Mesenchymal stem cell (in vitro differentiated cells and primary cell): ENCODE data around the gene ALG2.

Experiments used
- DNase-seq: peaks from one replicate; pipeline ENCODE4 v3.0.0-alpha.2; 2013
- H2AFZ ChIP-seq: one replicate; pipeline ENCODE4 v1.6.1; 2013; ENCODE audit warnings: low read depth, mild to moderate bottlenecking, control low read depth, inconsistent platforms, low read length, moderate library complexity
- H2AK5ac ChIP-seq: 2 replicates; pipeline ENCODE4 v1.6.1; 2013; ENCODE audit warnings: low read length, moderate library complexity, mild to moderate bottlenecking, inconsistent platforms; ENCODE audit not compliant: severe bottlenecking
- H2BK120ac ChIP-seq: one replicate; pipeline ENCODE4 v1.6.1; 2013; ENCODE audit warnings: low read depth, mild to moderate bottlenecking, inconsistent platforms, low read length, moderate library complexity
- H2BK12ac ChIP-seq, 2 experiments: one replicate each; pipeline ENCODE4 v1.6.1; 2013; ENCODE audit warnings: inconsistent platforms in 2 of 2, low read length in 2 of 2, mild to moderate bottlenecking in 2 of 2, moderate library complexity in 2 of 2, control low read depth in 1 of 2
- H2BK15ac ChIP-seq: one replicate; pipeline ENCODE4 v1.6.1; 2013; ENCODE audit warnings: mild to moderate bottlenecking, low read depth, inconsistent platforms; ENCODE audit not compliant: poor library complexity, severe bottlenecking
- H2BK5ac ChIP-seq: 2 replicates; pipeline ENCODE4 v1.6.1; 2013; ENCODE audit warnings: low read depth, mild to moderate bottlenecking, low read length, control low read depth, inconsistent platforms; ENCODE audit not compliant: poor library complexity, severe bottlenecking
- H3K14ac ChIP-seq, 2 experiments: one replicate each; pipeline ENCODE4 v1.6.1; 2013; ENCODE audit warnings: inconsistent platforms in 2 of 2, low read length in 2 of 2, control low read depth in 1 of 2, mild to moderate bottlenecking in 1 of 2, moderate library complexity in 1 of 2
- H3K18ac ChIP-seq, 2 experiments: one replicate each; pipeline ENCODE4 v1.6.1; 2013; ENCODE audit warnings: inconsistent platforms in 2 of 2, low read length in 2 of 2, control low read depth in 1 of 2, low read depth in 1 of 2, mild to moderate bottlenecking in 1 of 2
- H3K23ac ChIP-seq, 2 experiments: one replicate each; pipeline ENCODE4 v1.6.1; 2013; ENCODE audit warnings: inconsistent platforms in 2 of 2, low read length in 2 of 2, mild to moderate bottlenecking in 2 of 2, moderate library complexity in 2 of 2, control low read depth in 1 of 2
- H3K27ac ChIP-seq: 2 replicates; pipeline ENCODE4 v1.5.1; 2013; ENCODE audit warnings: mild to moderate bottlenecking, moderate library complexity, low read length, control low read depth, inconsistent platforms; ENCODE audit not compliant: poor library complexity, severe bottlenecking
- H3K27me3 ChIP-seq, 2 experiments: 2 replicates each; pipeline versions ENCODE4 v1.6.1 to v1.7.0; 2013; ENCODE audit warnings: low read length in 2 of 2, mild to moderate bottlenecking in 2 of 2, moderate library complexity in 2 of 2, control low read depth in 1 of 2, inconsistent platforms in 1 of 2; ENCODE audit not compliant: control insufficient read depth in 1 of 2, insufficient read depth in 1 of 2
- H3K36me3 ChIP-seq, 2 experiments: 2 replicates each; pipeline versions ENCODE4 v1.6.1 to v1.7.0; 2013; ENCODE audit warnings: low read length in 2 of 2, control low read depth in 1 of 2, inconsistent platforms in 1 of 2, low read depth in 1 of 2, mild to moderate bottlenecking in 1 of 2; ENCODE audit not compliant: insufficient read depth in 2 of 2, control insufficient read depth in 1 of 2
- H3K4ac ChIP-seq, 2 experiments: one replicate each; pipeline ENCODE4 v1.6.1; 2013; ENCODE audit warnings: inconsistent platforms in 2 of 2, low read length in 2 of 2, mild to moderate bottlenecking in 2 of 2, moderate library complexity in 2 of 2, control low read depth in 1 of 2, low read depth in 1 of 2
- H3K4me1 ChIP-seq: 2 replicates; pipeline ENCODE4 v1.6.1; 2013; ENCODE audit warnings: low read depth, low read length, control low read depth; ENCODE audit not compliant: control insufficient read depth, insufficient read depth
- H3K4me2 ChIP-seq: 2 replicates; pipeline ENCODE4 v1.6.1; 2013; ENCODE audit warnings: low read length, mild to moderate bottlenecking, inconsistent platforms; ENCODE audit not compliant: poor library complexity, severe bottlenecking
- H3K4me3 ChIP-seq, 2 experiments: 2 replicates each; pipeline versions ENCODE4 v1.5.1 to v1.7.0; 2013; ENCODE audit warnings: low read length in 2 of 2, mild to moderate bottlenecking in 2 of 2, control low read depth in 1 of 2, low read depth in 1 of 2; ENCODE audit not compliant: insufficient read depth in 1 of 2
- H3K79me1 ChIP-seq: replicated peaks from 2 replicates; pipeline ENCODE4 v1.6.1; 2013; ENCODE audit warnings: mild to moderate bottlenecking, control low read depth, low read length, inconsistent platforms; ENCODE audit not compliant: poor library complexity, severe bottlenecking
- H3K9ac ChIP-seq: 2 replicates; pipeline ENCODE4 v1.7.0; 2013; ENCODE audit warnings: mild to moderate bottlenecking, low read length, moderate library complexity
- H3K9me3 ChIP-seq: 2 replicates; pipeline ENCODE4 v1.7.0; 2013; ENCODE audit warnings: mild to moderate bottlenecking, low read length; ENCODE audit not compliant: control insufficient read depth
- H4K8ac ChIP-seq: one replicate; pipeline ENCODE4 v1.6.1; 2013; ENCODE audit warnings: inconsistent platforms, mild to moderate bottlenecking, low read length, moderate library complexity
- H4K91ac ChIP-seq: one replicate; pipeline ENCODE4 v1.6.1; 2013; ENCODE audit warnings: mild to moderate bottlenecking, low read length, inconsistent platforms
- WGBS: methylation state at CpG from one replicate; pipeline ENCODE4 v1.1.7; 2013; ENCODE audit warnings: mixed read lengths; 5-methylcytosine and 5-hydroxymethylcytosine counted together

ALG2 gene

DNA sequence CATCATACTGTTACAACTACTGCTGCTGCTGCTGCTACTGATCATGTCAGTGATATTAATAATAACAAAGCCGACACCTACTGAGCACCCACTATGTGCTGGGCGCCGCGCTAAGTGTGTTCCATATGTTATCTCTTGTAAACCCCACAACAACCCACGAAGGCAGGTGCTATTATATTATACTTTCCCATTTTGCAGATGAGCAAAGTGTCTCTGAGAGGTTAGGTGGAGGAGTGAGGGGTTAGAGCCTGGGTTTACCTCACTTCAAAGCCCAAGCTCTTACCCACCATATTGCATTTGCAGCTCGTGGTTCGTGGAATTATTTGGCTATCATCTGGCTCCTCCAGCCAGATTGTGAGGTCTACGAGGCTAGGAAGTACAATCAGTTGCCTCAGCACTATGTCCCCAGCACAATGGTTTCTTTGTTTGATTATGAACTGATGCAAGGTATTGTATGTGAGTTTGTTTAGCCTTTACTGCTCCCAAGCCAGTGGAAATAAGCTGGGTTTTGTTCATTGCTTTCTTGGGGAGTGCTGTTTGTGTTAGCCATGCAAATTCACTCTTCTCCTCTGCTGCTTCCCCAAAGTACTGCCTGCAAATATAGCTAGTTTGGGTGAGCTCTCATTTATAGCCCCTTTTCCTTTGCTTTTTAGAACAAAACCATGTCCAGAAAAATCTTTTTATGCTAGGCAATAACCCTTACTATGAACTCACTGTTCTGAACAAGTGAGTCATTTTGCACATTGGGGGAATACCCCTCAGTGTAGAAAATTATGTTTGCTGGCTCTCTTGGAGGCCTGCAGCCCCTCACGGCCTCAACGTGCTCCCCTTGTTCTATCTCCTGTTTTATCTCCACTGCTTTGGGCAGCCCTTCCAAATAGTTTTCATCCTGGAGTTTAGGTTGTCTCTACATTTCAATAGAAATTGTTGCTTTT is 47.9 kb downstream of the ALG2 start:
- Histone ChIP-seq H3K4me3 (no peak overlapping the region), H4K91ac (no peak overlapping the region), H2BK120ac (no peak overlapping the region), H3K36me3 (no peaks in the 10 kb centered on the region), H3K23ac (no peak overlapping the region), H2BK12ac (no peak overlapping the region), H3K4me2 (no peak overlapping the region), H3K27me3 (peaks cover 3 to 52% of the 10 kb centered on the region in 2 experiments), H3K18ac (no peak overlapping the region), H3K9ac (no peak overlapping the region), H3K9me3 (no peaks in the 10 kb centered on the region), H2BK15ac (no peak overlapping the region), H3K27ac (no peak overlapping the region), H3K4me1 (peaks cover 19% of the 10 kb centered on the region), H2BK5ac (no peak overlapping the region), H3K4ac (no peak overlapping the region), H3K14ac (no peak overlapping the region), H2AFZ (no peak overlapping the region), H3K79me1 (no peaks in the 10 kb centered on the region), H4K8ac (no peak overlapping the region), H2AK5ac (no peak overlapping the region)
- 85% methylated on average over 7 of the region's 10 CpGs for WGBS
- DNase-seq, result no peak

- Histone ChIP-seq H3K27ac (no peak overlapping the region), H3K4ac (no peak overlapping the region), H2BK120ac (no peak overlapping the region), H3K18ac (no peak overlapping the region), H3K14ac (no peak overlapping the region), H3K79me1 (no peaks in the 10 kb centered on the region), H3K4me2 (no peak overlapping the region), H3K36me3 (no peaks in the 10 kb centered on the region), H3K4me3 (no peak overlapping the region), H3K23ac (no peak overlapping the region), H3K9ac (no peak overlapping the region), H4K91ac (no peak overlapping the region), H2AFZ (no peak overlapping the region), H2BK12ac (no peak overlapping the region), H4K8ac (no peak overlapping the region), H2BK15ac (no peak overlapping the region), H2AK5ac (peak overlapping the region; percentile 44), H3K9me3 (no peaks in the 10 kb centered on the region), H2BK5ac (no peak overlapping the region), H3K27me3 (peaks cover 3 to 60% of the 10 kb centered on the region in 2 experiments), H3K4me1 (peaks cover 18% of the 10 kb centered on the region)
- 59% methylated on average over 9 of the region's 10 CpGs for WGBS
- DNase-seq, result no peak
Observed at GRCh38 chr9:99172124-99173091, 49.3 kb downstream of the ALG2 start.

DNA sequence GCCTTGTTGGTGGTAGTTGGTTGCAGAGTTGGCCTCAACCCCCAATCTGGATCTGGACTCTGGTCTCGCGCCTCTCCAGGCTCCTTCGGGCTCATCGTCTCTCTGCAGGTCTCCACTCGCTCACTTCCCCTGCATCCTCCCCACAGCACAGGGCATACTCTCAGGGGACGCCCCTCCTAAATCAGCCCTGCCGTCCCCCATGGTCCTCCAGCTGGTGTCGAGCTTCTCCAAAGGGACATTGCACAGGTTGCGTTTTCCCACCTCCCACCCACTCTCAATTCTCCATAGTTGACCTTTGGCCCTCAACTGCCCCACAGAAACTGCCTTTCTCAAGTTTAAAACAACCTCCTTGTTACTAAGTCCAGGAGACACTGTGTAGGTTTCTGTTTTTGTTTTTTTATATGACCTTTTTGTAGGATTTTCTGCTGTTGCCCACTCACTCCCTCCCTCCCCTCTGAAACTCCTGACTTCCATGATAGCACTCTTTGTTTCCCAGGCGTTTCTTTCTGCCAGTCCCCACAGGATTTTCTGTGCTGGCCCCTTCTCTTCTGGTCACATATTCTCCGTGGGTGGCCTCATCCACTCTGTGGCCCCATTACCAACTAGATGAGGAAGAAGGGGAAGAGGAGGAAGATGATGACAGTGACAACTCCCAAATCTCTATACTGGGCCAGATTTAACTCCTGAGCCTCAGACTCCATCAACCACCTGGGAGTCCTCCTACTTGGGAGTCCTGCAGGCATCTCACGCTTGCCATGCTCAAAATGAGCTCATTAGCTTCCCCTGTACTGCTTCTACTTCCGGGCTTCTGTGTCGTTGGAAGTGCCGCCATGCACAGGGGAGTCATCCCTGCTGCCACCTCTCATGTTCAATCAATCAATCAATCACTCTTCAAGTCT is 50.3 kb downstream of the ALG2 start:
- 79% methylated on average over 14 of the region's 15 CpGs for WGBS
- H3K79me1 ChIP-seq, result no peaks in the 10 kb centered on the region

More for the DNA sequence above, 50.3 kb downstream of the ALG2 start:
- no peak overlapping the region for H2BK15ac ChIP-seq
- no peaks in the 10 kb centered on the region for H3K9me3 ChIP-seq
- H3K4me2 ChIP-seq, result no peak overlapping the region
- no peak overlapping the region for H4K91ac ChIP-seq
- H3K4ac ChIP-seq, result no peak overlapping the region
- H2AK5ac ChIP-seq, result no peak overlapping the region
- H3K14ac ChIP-seq, result no peak overlapping the region
- H2BK120ac ChIP-seq, result no peak overlapping the region
- no peak overlapping the region for H2AFZ ChIP-seq
- no peak overlapping the region for H3K27ac ChIP-seq
- H2BK12ac ChIP-seq, result no peak overlapping the region
- peaks cover 16% of the 10 kb centered on the region for H3K4me1 ChIP-seq
- peak overlapping the region; percentile 20 for H4K8ac ChIP-seq
- no peak overlapping the region for H3K9ac ChIP-seq
- H3K23ac ChIP-seq, result no peak overlapping the region
- H2BK5ac ChIP-seq, result no peak overlapping the region
- H3K18ac ChIP-seq, result no peak overlapping the region
- no peak for DNase-seq
- peaks cover 3 to 65% of the 10 kb centered on the region in 2 experiments for H3K27me3 ChIP-seq
- no peaks in the 10 kb centered on the region for H3K36me3 ChIP-seq
- no peak overlapping the region for H3K4me3 ChIP-seq
